ENCODE data around the gene TMEM238L.
"Not testable (repeated sequence)": the region's sequence is repeated elsewhere in the genome, so short reads cannot be mapped to it uniquely, and the experiment has no call there.

The TMEM238L gene

GRCh38 chr17:10803830-10804475 lies at the start of gene TMEM238L:
Gene TMEM238L, minus strand, starts transcription at chr17:10804099. Its CDS starts 136 bp downstream, at chr17:10803963.
- no peak for DNase-seq (ENCODE audit: low read depth in 3 of 3)

- DNase-seq (ENCODE audit: low read depth in 3 of 3) = not testable (repeated sequence)
These were observed 42.7 kb upstream of the TMEM238L start for GRCh38 chr17:10846636-10847035.

- no peak for DNase-seq (ENCODE audit: low read depth in 3 of 3)
These were observed 41.5 kb upstream of the TMEM238L start for GRCh38 chr17:10845388-10845751.

GRCh38 chr17:10844621-10845387 lies 40.9 kb upstream of the TMEM238L start:
- DNase-seq (ENCODE audit: low read depth in 3 of 3) = peak; percentile 40 to 73 (median 53)

DNA sequence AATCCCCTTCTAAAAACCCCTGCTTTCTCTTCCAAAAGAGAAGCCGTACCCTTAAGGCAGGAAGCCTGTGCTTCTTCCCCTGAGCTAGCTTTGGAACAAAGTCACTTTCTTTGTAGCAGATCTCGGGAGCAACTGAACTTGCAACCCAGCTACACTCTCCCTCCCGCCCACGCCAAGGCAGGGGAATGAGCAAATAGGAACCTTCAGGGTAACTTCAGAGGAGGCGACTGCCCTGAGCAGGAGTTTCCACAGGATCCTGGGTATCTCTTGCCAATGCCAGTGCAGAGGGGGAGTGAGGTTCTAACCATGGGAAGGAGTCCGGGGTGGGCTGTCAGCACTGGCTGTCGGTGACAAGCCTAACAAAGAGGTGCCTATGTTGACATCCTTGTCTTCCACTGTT lies 39.9 kb upstream of the TMEM238L start:
- no peak for DNase-seq (ENCODE audit: low read depth in 3 of 3)

DNA sequence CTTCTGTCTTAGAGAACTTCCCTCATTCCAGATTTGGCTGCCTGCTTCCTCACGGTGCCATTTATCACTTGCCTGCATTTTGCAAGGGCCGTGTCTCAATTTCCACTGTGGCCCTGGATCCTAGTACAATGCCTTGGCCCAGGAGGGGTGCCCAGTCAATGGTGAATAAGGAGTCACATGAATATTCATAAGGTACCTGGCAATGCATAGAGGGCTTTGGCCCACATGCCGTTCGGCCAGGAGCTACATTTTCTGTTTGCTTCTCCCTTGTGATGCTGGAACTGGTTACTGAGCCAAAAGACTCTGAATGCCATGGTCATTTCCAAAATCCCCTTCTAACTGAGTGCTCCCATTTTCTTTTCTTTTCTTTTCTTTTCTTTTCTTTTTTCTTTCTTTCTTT lies 38.8 kb upstream of the TMEM238L start:
- no peak for DNase-seq (ENCODE audit: low read depth in 3 of 3)

DNA sequence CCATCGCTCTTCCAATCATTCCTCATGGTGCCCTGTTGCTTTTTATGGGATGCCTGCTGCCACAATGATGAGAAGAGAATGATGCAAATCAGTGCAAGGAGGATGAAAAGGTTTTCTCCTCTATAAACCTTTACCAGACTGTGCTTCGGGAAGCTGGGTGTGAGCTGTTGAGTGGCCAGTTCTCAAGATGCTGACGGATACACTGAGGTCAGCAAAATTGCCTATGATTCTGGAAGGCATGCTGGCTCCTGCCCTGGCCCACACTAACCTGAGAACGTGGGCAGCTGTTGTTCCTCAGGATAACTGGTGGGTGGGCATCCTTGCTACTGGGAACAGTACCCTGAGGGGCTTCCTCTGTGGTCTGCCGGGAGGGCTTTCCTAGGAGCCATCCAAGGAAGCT lies 34.8 kb upstream of the TMEM238L start:
- DNase-seq (ENCODE audit: low read depth in 3 of 3) = no peak

GRCh38 chr17:10837921-10838320 lies 34.0 kb upstream of the TMEM238L start, which contains the start of gene PIRT:
Gene PIRT, minus strand, starts transcription at chr17:10838087. Its CDS starts 12,442 bp downstream, at chr17:10825645.
- no peak for DNase-seq (ENCODE audit: low read depth in 3 of 3)

GRCh38 chr17:10836966-10837590 lies 33.2 kb upstream of the TMEM238L start:
- DNase-seq (ENCODE audit: low read depth in 3 of 3) = no peak

- DNase-seq (ENCODE audit: low read depth in 3 of 3) = no peak
These were observed 32.2 kb upstream of the TMEM238L start for GRCh38 chr17:10836145-10836544.

- no peak for DNase-seq (ENCODE audit: low read depth in 3 of 3)
These were observed 27.8 kb upstream of the TMEM238L start for GRCh38 chr17:10831696-10832095.

DNA sequence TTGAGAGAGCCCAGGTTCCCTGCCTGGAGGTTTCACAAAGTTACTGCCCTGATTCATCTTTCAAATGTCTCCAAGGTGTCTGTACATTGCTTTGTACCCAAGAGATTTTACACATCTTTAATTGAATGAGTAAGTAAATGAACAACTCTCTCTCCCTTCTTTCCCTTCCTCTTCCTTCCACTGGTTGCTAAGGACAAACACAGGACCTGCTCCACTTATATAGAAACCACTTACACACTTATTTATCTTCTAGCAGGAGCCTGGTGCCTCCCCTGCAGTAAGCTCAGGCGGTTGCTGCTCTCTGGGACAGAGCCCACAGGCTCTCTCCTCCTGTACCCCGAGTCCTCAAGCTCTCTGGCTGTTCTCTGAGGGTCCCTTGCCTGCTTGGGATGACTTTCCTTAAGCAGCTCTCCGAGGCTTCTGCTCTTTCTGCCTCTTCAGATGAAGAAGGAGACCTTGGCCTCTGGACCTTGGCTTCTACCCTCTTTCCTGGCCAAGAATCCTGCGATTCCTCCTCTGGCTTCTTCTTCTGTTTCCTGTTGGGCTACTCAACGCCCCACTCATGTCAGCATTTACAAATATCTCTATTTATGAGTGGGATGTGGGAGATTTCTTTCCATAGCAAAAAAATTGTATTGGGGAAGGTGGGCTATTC lies 24.1 kb upstream of the TMEM238L start:
- DNase-seq (ENCODE audit: low read depth in 3 of 3) = no peak

GRCh38 chr17:10824874-10825273 lies 21.0 kb upstream of the TMEM238L start:
- DNase-seq (ENCODE audit: low read depth in 3 of 3) = no peak

DNA sequence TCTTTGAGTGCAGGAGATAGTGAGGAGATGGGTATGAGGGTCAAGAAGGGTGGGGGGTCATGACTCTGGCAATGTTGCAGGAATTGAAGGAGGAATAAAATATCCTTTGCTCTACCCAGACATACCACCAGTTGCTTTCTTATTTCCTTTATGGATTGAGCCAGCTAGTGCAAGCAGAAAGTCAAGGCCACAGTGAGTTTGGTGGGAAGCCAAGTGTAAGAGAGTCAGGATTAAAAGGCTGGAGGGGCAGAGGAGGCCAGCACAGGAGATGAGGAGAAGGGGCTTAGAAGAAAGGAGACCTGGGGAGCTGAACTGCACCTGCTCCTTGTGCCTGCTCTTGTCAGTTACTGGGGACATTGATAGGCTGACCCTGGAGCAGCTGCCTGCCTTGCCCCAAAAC lies 17.9 kb upstream of the TMEM238L start:
- no peak for DNase-seq (ENCODE audit: low read depth in 3 of 3)

DNA sequence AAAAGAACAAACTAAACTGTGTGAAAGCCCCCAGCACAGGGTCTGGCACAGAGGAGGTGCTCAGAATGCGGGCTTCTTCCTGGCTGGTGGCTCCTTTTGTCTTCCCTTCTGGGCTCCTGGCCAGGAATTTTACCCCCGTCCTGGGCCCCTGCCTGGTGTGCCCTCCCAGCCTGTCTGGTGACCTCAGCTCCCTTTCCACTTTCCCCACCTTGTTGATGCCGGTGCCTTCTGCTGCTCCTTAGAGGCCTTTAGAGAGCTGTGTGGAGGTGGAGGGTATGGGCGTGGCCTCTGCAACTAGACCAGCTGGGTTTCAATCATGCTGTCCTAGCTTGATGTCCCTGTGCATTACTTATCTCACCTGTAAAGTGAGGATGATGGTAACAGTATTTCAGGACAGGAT lies 17.2 kb upstream of the TMEM238L start:
- DNase-seq (ENCODE audit: low read depth in 3 of 3) = no peak

- no peak for DNase-seq (ENCODE audit: low read depth in 3 of 3)
These were observed 11.4 kb upstream of the TMEM238L start for GRCh38 chr17:10815319-10815718.

DNA sequence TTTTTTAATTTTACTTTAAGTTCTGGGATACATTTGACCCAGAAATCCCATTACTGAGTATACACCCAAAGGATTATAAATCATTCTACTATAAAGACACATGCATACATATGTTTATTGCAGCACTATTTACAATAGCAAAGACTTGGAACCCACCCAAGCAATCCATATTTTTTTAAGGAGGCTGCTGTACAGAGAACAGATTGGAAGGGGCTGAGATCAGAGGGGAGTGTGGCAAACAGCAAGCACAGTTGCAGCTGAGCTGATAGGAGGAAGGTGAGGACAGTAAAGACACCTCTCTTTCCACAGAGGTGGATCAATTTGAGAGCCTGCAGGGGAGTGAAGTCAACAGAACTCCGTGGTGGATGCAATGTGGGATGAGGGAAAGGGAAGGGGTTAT lies 10.2 kb upstream of the TMEM238L start:
- no peak for DNase-seq (ENCODE audit: low read depth in 3 of 3)

DNA sequence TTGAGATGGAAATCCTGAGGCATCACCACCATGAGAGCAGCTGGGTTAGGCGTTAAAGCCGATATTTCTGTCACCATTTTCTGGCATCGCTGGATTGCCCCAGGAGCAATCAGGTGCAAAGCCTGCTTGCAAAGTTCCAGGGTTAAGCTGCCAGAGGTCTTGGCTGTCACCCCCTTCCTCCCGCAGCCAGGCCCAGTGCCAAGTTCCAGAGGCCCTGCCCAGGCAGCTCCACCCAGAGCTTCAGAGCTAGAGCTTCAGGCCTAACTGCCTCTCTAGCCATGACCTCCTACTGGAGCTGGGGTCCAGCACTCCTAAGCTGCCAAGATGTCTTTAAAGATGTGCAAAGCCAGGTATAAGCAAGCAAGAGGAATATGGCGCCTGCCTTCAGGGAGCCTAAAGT lies 8.8 kb upstream of the TMEM238L start:
- DNase-seq (ENCODE audit: low read depth in 3 of 3) = no peak

- DNase-seq (ENCODE audit: low read depth in 3 of 3) = no peak
These were observed 5.7 kb upstream of the TMEM238L start for GRCh38 chr17:10809605-10810004.

GRCh38 chr17:10807704-10808128 lies 3.8 kb upstream of the TMEM238L start:
- DNase-seq (ENCODE audit: low read depth in 3 of 3) = no peak

- no peak for DNase-seq (ENCODE audit: low read depth in 3 of 3)
These were observed 2.8 kb upstream of the TMEM238L start for GRCh38 chr17:10806545-10807262.

GRCh38 chr17:10805911-10806310 lies 2.0 kb upstream of the TMEM238L start:
- DNase-seq (ENCODE audit: low read depth in 3 of 3) = no peak
